DND-41 (cell line): ENCODE measurements around the gene SMARCAL1.

ENCODE experiments used
- CTCF ChIP-seq: IDR thresholded peaks from 2 replicates; pipeline ENCODE4 v1.5.1; 2012; ENCODE audit warnings: borderline replicate concordance, low read length, moderate library complexity, mild to moderate bottlenecking; ENCODE audit not compliant: poor library complexity, severe bottlenecking; ENCODE audit errors: extremely low read depth
- EZH2 ChIP-seq: IDR thresholded peaks from 3 replicates; pipeline ENCODE4 v1.6.1; 2012; ENCODE audit warnings: borderline replicate concordance, low read depth, mild to moderate bottlenecking, moderate library complexity, low read length, inconsistent platforms; ENCODE audit not compliant: severe bottlenecking

- TF ChIP-seq CTCF, result no peak
- no peak for TF ChIP-seq EZH2
Measured at GRCh38 chr2:216467845-216468244, 55.6 kb downstream of the SMARCAL1 start.
